HG02840 (cell line): ENCODE measurements around the gene CELF5.

Experiments used
- ATAC-seq: cut with Tn5 transposase; IDR thresholded peaks from one replicate; pipeline ENCODE4 v1.9.1; 2021; ENCODE audit warnings: mild to moderate bottlenecking, moderate library complexity, moderate number of reproducible peaks; ENCODE audit not compliant: unreplicated experiment, low FRiP score

Gene CELF5

DNA sequence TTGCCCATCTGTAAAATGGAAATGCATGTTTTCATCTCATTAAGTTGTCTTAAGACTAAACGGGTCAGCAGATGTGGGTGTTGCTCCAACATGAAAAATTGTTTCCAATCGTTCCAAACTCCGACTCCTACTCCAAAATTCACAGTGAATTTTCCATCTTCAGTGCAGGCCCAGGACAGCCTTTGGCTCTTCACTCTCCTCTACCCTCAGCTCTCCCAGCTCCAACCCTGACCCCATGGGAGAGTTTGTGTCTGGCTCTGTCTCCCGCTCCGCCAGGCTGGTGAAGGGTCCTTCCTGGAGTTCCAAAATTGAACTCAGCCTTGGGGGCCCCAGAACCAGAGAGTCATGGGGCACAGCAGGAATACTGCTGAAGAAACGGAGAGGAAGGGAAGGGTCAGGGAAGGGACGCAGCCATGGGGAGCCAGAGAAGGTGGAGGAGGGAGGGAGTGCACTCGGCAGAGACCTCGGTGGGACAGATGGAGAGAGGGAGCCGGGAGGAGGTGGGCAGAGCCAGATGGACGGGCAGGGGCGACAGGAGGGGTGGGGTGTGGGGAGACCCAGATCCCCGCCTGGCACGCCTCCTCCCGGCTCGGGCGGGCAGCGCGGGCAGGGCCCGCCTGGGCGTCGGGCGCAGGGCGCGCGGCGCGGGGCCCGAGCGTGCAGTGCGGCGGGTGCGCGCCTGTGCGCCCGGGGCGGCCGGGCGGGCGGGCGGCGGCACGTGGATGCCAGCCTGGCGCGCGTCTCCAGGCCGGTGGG is 45.6 kb downstream of the CELF5 start:
- ATAC-seq = no peak

GRCh38 chr19:3270902-3271301 is 46.4 kb downstream of the CELF5 start:
- no peak for ATAC-seq

DNA sequence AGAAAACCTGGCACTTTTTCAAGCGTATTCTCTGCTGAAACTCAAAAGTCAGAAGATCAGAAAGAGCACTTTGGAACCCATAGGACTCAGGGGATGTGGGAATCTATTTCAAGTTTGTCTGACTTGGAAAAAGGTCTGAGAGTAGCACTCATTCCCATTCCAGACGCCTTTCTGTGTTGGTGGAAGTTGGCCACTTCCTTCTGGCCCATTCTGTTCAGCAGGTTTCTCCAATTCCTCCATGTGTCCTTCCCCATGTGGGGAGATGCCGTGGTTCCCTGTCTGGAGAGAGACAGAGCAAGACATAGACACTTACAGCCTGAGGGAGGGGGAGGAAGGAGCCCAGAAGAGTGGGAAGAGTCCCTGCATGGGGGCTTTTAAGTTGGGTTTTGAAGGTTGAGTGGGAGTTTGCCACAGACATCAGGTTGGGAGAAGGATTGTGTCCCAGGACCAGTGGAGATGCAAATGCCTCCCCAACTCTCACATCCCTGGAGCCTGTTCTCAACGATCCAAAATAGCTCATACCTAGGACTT is 48.0 kb downstream of the CELF5 start:
- ATAC-seq = no peak

- no peak for ATAC-seq
Observed at GRCh38 chr19:3272952-3273351, 48.5 kb downstream of the CELF5 start.

GRCh38 chr19:3274245-3274941 is 49.9 kb downstream of the CELF5 start:
- ATAC-seq = no peak

- ATAC-seq = no peak
Observed at GRCh38 chr19:3274942-3275582, 50.6 kb downstream of the CELF5 start.

- no peak for ATAC-seq
Observed at GRCh38 chr19:3275583-3276340, 51.3 kb downstream of the CELF5 start.

DNA sequence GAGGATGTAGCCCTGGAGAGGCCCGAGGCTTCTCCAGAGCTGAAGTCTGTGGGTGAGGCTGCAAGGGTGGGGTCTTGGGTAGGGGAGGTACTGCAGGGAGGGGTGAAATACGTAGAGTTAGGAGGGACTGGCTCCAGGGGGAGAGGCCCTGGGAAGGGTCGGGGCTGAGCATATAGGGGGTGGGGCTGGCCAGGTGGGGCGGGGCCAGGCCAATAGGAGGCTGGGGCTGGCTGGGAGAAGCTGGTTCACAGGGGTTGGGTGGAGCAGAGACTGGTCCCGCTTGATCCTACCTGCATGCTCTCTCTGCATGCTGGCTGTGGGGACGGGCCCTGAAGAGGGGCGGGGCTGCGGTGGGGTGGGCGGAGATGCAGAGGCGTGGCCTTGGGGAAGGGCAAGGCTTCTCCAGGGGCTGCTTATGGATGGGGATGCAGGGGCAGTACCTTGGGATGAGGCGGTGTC is 51.9 kb downstream of the CELF5 start:
- no peak for ATAC-seq

- no peak for ATAC-seq
Observed at GRCh38 chr19:3277649-3278048, 53.2 kb downstream of the CELF5 start.

- no peak for ATAC-seq
Observed at GRCh38 chr19:3278294-3278693, 53.8 kb downstream of the CELF5 start.

- no peak for ATAC-seq
Observed at GRCh38 chr19:3278749-3279148, 54.3 kb downstream of the CELF5 start.

DNA sequence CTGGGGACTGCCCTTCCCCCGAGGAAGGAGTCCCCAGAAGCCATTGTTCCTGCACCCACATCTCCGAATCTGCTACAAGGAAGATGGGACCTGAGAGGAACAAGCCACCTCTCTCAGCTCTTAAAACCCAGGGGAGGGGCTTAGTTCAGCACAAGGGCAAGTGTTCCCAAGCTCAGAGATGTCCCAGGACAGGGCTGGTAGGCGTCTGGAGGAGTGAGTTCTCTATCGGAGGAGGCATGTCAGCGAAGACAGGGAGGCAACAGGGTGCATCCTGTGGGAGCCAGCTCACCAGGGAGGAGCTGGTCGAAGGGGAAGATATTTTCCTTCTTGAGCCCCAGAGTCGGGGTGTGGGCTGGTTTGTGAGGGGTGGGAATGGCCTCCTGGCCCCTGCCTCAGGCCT is 54.8 kb downstream of the CELF5 start:
- ATAC-seq = no peak

DNA sequence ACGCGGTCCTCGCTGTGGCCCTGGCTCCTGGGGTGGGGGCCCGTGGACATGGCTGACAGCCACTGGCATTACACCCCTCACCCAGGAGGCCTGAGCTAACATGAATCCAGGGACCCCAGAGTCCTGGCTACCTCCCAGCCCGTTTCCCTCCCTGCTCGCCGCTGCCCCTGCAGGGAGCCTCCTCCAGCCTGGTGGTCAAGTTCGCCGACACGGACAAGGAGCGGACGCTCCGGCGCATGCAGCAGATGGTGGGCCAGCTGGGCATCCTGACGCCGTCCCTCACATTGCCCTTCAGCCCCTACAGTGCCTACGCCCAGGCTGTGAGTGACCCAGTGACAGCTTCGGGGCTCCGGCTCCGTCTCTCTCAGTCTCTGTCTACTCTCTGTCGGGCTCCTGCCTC is 56.6 kb downstream of the CELF5 start:
- no peak for ATAC-seq

DNA sequence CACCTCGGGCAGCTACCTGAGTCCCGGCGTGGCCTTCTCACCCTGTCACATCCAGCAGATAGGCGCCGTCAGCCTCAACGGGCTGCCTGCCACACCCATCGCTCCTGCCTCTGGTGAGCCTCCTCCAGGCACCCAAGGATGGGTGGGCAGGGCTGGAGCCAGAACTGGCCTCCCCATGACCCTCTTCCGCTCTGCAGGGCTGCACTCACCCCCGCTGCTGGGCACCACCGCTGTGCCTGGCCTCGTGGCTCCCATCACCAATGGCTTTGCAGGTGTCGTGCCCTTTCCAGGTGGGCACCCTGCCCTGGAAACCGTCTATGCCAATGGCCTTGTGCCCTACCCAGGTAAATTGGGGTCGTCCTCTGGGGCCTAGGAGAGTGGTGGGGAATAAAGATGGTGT is 57.7 kb downstream of the CELF5 start:
- ATAC-seq = no peak

GRCh38 chr19:3282564-3282963 is 58.1 kb downstream of the CELF5 start:
- no peak for ATAC-seq

- ATAC-seq = no peak
Observed at GRCh38 chr19:3283246-3283751, 58.8 kb downstream of the CELF5 start.

DNA sequence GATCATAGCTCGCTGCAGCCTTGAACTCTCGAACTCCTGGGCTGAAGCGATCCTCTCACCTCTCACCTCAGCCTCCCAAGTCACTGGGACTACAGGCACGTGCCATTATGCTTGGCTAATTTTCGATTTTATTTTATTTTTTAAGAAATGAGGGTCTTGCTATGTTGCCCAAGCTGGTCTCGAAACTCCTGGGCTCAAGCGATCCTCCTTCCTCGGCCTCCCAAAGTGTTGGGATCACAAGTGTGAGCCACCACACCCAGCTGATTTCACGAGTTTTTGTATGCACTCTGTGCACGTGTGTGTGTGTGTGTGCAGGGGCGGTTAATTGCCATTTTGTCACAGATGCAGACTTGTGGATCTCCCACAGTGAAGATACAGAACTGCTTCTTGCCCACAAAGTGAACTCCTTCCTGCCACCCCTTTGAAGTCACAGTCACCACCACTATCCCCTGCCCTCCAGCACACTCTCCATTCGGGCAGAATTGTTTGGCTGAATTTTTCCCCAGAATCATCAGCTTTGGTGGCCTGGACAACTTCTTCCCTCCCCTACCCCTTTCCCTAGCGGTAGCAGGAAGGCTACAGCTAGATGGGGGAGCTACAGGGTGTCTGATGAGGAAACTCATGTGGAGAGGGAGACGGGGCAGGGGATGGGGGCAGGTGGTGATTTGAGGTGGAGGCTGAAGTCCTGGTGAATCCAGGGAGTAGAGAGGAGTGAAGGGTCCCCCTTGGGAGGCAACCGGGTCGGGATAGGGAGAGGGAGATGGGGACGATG is 59.6 kb downstream of the CELF5 start:
- ATAC-seq = no peak

- ATAC-seq = no peak
Observed at GRCh38 chr19:3284759-3285646, 60.5 kb downstream of the CELF5 start.
